Kidney epithelial cell (primary cell): ENCODE results near the gene RNF180. TPM values are rescaled to one million over a fixed set of nuclear protein-coding genes. Genes with fewer than 3 reads are reported as not detected.

ENCODE experiments used
- DNase-seq: peaks from one replicate; pipeline ENCODE4 v3.0.0-alpha.2; 2010; ENCODE audit warnings: low read depth
- H3K27me3 ChIP-seq: 2 replicates; pipeline ENCODE4 v1.6.0; 2011; ENCODE audit warnings: low read length; ENCODE audit not compliant: control insufficient read depth, insufficient read depth
- H3K36me3 ChIP-seq: 2 replicates; pipeline ENCODE4 v1.5.1; 2011; ENCODE audit warnings: low read length; ENCODE audit not compliant: control insufficient read depth, insufficient read depth
- H3K4me3 ChIP-seq: 2 replicates; pipeline ENCODE4 v1.5.1; 2011; ENCODE audit warnings: low read depth, mild to moderate bottlenecking, control low read depth, low read length
- total RNA-seq: library from RNA; depleted of rRNA; stranded (reverse); fragments of >200 nt; gene quantifications from 2 replicates; pipeline ENCODE4 v1.2.3, GENCODE V29; 2015
- TF ChIP-seq, protein P1 (sequence below): IDR thresholded peaks from 2 replicates; pipeline ENCODE4 v1.5.1; 2011; ENCODE audit warnings: mild to moderate bottlenecking, moderate library complexity, low read length, control low read depth, inconsistent platforms; ENCODE audit not compliant: insufficient read depth, poor library complexity, severe bottlenecking

Gene RNF180
- total RNA-seq, 1 donor from 2014 or later = 16.3 TPM

GRCh38 chr5:64339769-64340168 lies 174.1 kb downstream of the RNF180 start:
- Histone ChIP-seq H3K27me3 (no peaks in the 10 kb centered on the region), H3K36me3 (no peaks in the 10 kb centered on the region), H3K4me3 (no peak overlapping the region)
- TF ChIP-seq, protein P1, sequence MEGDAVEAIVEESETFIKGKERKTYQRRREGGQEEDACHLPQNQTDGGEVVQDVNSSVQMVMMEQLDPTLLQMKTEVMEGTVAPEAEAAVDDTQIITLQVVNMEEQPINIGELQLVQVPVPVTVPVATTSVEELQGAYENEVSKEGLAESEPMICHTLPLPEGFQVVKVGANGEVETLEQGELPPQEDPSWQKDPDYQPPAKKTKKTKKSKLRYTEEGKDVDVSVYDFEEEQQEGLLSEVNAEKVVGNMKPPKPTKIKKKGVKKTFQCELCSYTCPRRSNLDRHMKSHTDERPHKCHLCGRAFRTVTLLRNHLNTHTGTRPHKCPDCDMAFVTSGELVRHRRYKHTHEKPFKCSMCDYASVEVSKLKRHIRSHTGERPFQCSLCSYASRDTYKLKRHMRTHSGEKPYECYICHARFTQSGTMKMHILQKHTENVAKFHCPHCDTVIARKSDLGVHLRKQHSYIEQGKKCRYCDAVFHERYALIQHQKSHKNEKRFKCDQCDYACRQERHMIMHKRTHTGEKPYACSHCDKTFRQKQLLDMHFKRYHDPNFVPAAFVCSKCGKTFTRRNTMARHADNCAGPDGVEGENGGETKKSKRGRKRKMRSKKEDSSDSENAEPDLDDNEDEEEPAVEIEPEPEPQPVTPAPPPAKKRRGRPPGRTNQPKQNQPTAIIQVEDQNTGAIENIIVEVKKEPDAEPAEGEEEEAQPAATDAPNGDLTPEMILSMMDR = no peak
- DNase-seq = no peak

GRCh38 chr5:64340293-64340692 lies 174.7 kb downstream of the RNF180 start:
- TF ChIP-seq, protein P1 = no peak
- Histone ChIP-seq H3K27me3 (no peaks in the 10 kb centered on the region), H3K36me3 (no peaks in the 10 kb centered on the region), H3K4me3 (no peak overlapping the region)
- DNase-seq = no peak

GRCh38 chr5:64341340-64341739 lies 175.7 kb downstream of the RNF180 start:
- TF ChIP-seq, protein P1 = no peak
- H3K36me3 ChIP-seq = no peaks in the 10 kb centered on the region
- no peak for DNase-seq
- no peaks in the 10 kb centered on the region for H3K27me3 ChIP-seq
- no peak overlapping the region for H3K4me3 ChIP-seq

- DNase-seq = no peak
- no peaks in the 10 kb centered on the region for H3K36me3 ChIP-seq
- TF ChIP-seq, protein P1 = no peak
Observed at GRCh38 chr5:64344501-64344900, 178.9 kb downstream of the RNF180 start.

GRCh38 chr5:64347309-64347708 lies 181.7 kb downstream of the RNF180 start:
- no peaks in the 10 kb centered on the region for H3K27me3 ChIP-seq
- TF ChIP-seq, protein P1 = no peak
- no peaks in the 10 kb centered on the region for H3K36me3 ChIP-seq
- DNase-seq = no peak
- no peak overlapping the region for H3K4me3 ChIP-seq

More at GRCh38 chr5:64344501-64344900, 178.9 kb downstream of the RNF180 start:
- no peaks in the 10 kb centered on the region for H3K27me3 ChIP-seq
- H3K4me3 ChIP-seq = no peak overlapping the region

GRCh38 chr5:64364426-64364825 lies 198.8 kb downstream of the RNF180 start:
- TF ChIP-seq, protein P1 = no peak
- no peak for DNase-seq
- no peak overlapping the region for H3K4me3 ChIP-seq
- H3K27me3 ChIP-seq = no peaks in the 10 kb centered on the region
- H3K36me3 ChIP-seq = no peaks in the 10 kb centered on the region
